Keratinocyte (primary cell): ENCODE measurements around the gene AUH. TPM values are rescaled to one million over a fixed set of nuclear protein-coding genes. Genes with fewer than 3 reads are reported as not detected.

ENCODE experiments used
- DNase-seq: peaks from one replicate; pipeline ENCODE4 v3.0.0-alpha.2; 2011; ENCODE audit warnings: low read depth, missing footprints, low spot score
- FAIRE-seq: peaks from 2 replicates; lab custom pipeline; 2011; peaks lifted over from hg19 to GRCh38; lab: Jason Lieb, UNC
- H2AFZ ChIP-seq: 2 replicates; pipeline ENCODE4 v1.6.0; 2012; ENCODE audit warnings: low read length, control low read depth, inconsistent platforms; ENCODE audit not compliant: control insufficient read depth
- H3K27ac ChIP-seq: 2 replicates; pipeline ENCODE4 v1.5.1; 2011; ENCODE audit warnings: low read length; ENCODE audit not compliant: control insufficient read depth, insufficient read depth
- H3K27me3 ChIP-seq: 3 replicates; pipeline ENCODE4 v1.6.0; 2011; ENCODE audit warnings: low read length; ENCODE audit not compliant: control insufficient read depth, insufficient read depth; ENCODE audit errors: extremely low read depth
- H3K36me3 ChIP-seq, 2 experiments: 2 replicates in 1 of 2; 3 replicates in 1 of 2; pipeline ENCODE4 v1.5.1; 2011; ENCODE audit warnings: low read length in 2 of 2, mild to moderate bottlenecking in 1 of 2; ENCODE audit not compliant: control insufficient read depth in 2 of 2, insufficient read depth in 2 of 2; ENCODE audit errors: extremely low read depth in 1 of 2
- H3K4me1 ChIP-seq: 3 replicates; pipeline ENCODE4 v1.5.1; 2011; ENCODE audit warnings: low read length; ENCODE audit not compliant: control insufficient read depth, insufficient read depth; ENCODE audit errors: extremely low read depth
- H3K4me2 ChIP-seq: 3 replicates; pipeline ENCODE4 v1.6.0; 2011; ENCODE audit warnings: low read depth, low read length; ENCODE audit not compliant: control insufficient read depth, insufficient read depth; ENCODE audit errors: extremely low read depth
- H3K4me3 ChIP-seq, 3 experiments: fragments of 200-600 bp in 1 of 3; sonication (generic) in 1 of 3; 2 replicates in 2 of 3; 3 replicates in 1 of 3; pipeline ENCODE4 v1.5.1; 2011 to 2016; ENCODE audit warnings: low read length in 3 of 3, mild to moderate bottlenecking in 3 of 3, control low read depth in 2 of 3, inconsistent platforms in 1 of 3, low read depth in 1 of 3, mixed read lengths in 1 of 3, mixed run types in 1 of 3, moderate library complexity in 1 of 3; ENCODE audit not compliant: control insufficient read depth in 2 of 3, insufficient read depth in 2 of 3; ENCODE audit errors: extremely low read depth in 1 of 3
- H3K79me2 ChIP-seq: 2 replicates; pipeline ENCODE4 v1.6.0; 2012; ENCODE audit warnings: low read length; ENCODE audit not compliant: control insufficient read depth, insufficient read depth
- H3K9ac ChIP-seq: 3 replicates; pipeline ENCODE4 v1.6.0; 2011; ENCODE audit warnings: low read length; ENCODE audit not compliant: control insufficient read depth, insufficient read depth; ENCODE audit errors: extremely low read depth
- H3K9me1 ChIP-seq: 3 replicates; pipeline ENCODE4 v1.6.0; 2011; ENCODE audit warnings: low read length; ENCODE audit not compliant: control insufficient read depth, insufficient read depth; ENCODE audit errors: extremely low read depth
- H3K9me3 ChIP-seq: 2 replicates; pipeline ENCODE4 v1.5.1; 2012; ENCODE audit warnings: low read depth, low read length; ENCODE audit not compliant: control insufficient read depth
- H4K20me1 ChIP-seq: 3 replicates; pipeline ENCODE4 v1.6.0; 2011; ENCODE audit warnings: low read length; ENCODE audit not compliant: control insufficient read depth, insufficient read depth; ENCODE audit errors: extremely low read depth
- CTCF ChIP-seq, 3 experiments: IDR thresholded peaks in 1 of 3; conservative IDR thresholded peaks in 1 of 3; optimal IDR thresholded peaks in 1 of 3; 2 replicates in 2 of 3; 3 replicates in 1 of 3; pipeline versions ENCODE3 to v1.5.1; 2011; ENCODE audit warnings: low read length in 3 of 3, mild to moderate bottlenecking in 3 of 3, moderate library complexity in 2 of 3, control low read depth in 1 of 3, inconsistent platforms in 1 of 3; ENCODE audit not compliant: insufficient read depth in 2 of 3; ENCODE audit errors: extremely low read depth in 1 of 3
- EZH2 ChIP-seq: IDR thresholded peaks from one replicate; pipeline ENCODE4 v1.6.1; 2012; ENCODE audit warnings: inconsistent platforms, mild to moderate bottlenecking, low read length, moderate library complexity
- dilution Hi-C: fragments of 300-500 bp; cut with MboI; formaldehyde crosslinking; loops from one replicate; pipeline ENCODE4 v1.7.0; 2020; ENCODE audit warnings: low sequenced_read_pairs; ENCODE audit not compliant: extremely low pct_ligation_motif_present
- polyA plus RNA-seq, 5 experiments: library from polyadenylated mRNA; depleted of rRNA in 3 of 5; stranded (reverse) in 3 of 5; stranded (forward) in 1 of 5; unstranded in 1 of 5; fragments of >200 nt; gene quantifications; 1 replicate in 1 of 5; 2 replicates in 3 of 5; 3 replicates in 1 of 5; pipeline versions ENCODE4 v1.2.1 to v1.2.3, GENCODE V29; 2011 to 2012; ENCODE audit warnings: missing spikeins in 2 of 5, low read depth in 1 of 5, low replicate concordance in 1 of 5

Gene AUH
- polyA plus RNA-seq, 1 donor (not counting 4 experiments of a cell fraction or from before 2014, with no cell fraction given): 5.5 TPM

GRCh38 chr9:91261417-91261816 is 100.3 kb downstream of the AUH start:
- H3K9me3 ChIP-seq: no peaks in the 10 kb centered on the region
- no peaks in the 10 kb centered on the region for H3K9me1 ChIP-seq
- no peak overlapping the region for H3K9ac ChIP-seq
- no peak for FAIRE-seq
- TF ChIP-seq EZH2 (no peak), CTCF (optimal IDR thresholded peaks at IDR 0.05 in 1 of 3, IDR thresholded peaks at IDR 0.05 in 1 of 3, conservative IDR thresholded peaks at IDR 0.05 in 1 of 3; ENCODE audit: extremely low read depth in 1 of 3, insufficient read depth in 2 of 3, low read length in 3 of 3) (no peak)
- dilution Hi-C loops: no loop called here
- H3K4me2 ChIP-seq: no peak overlapping the region
- no peaks in the 10 kb centered on the region for H3K27me3 ChIP-seq
- H2AFZ ChIP-seq: no peak overlapping the region
- DNase-seq: no peak
- H3K4me1 ChIP-seq: no peaks in the 10 kb centered on the region
- H3K79me2 ChIP-seq: no peaks in the 10 kb centered on the region
- H3K36me3 ChIP-seq: no peaks in the 10 kb centered on the region
- H4K20me1 ChIP-seq: no peaks in the 10 kb centered on the region
- no peak overlapping the region for H3K4me3 ChIP-seq
- H3K27ac ChIP-seq: no peak overlapping the region

- H3K9me1 ChIP-seq: no peaks in the 10 kb centered on the region
- H2AFZ ChIP-seq: no peak overlapping the region
- no peaks in the 10 kb centered on the region for H3K27me3 ChIP-seq
- H3K9me3 ChIP-seq: no peaks in the 10 kb centered on the region
- no peaks in the 10 kb centered on the region for H3K79me2 ChIP-seq
- dilution Hi-C loops: no loop called here
- no peak overlapping the region for H3K4me2 ChIP-seq
- no peak overlapping the region for H3K9ac ChIP-seq
- no peak overlapping the region for H3K27ac ChIP-seq
- no peak for TF ChIP-seq CTCF (optimal IDR thresholded peaks at IDR 0.05 in 1 of 3, IDR thresholded peaks at IDR 0.05 in 1 of 3, conservative IDR thresholded peaks at IDR 0.05 in 1 of 3; ENCODE audit: extremely low read depth in 1 of 3, insufficient read depth in 2 of 3, low read length in 3 of 3)
- no peak for TF ChIP-seq EZH2
- H3K4me3 ChIP-seq: no peak overlapping the region
- H3K36me3 ChIP-seq: no peaks in the 10 kb centered on the region
- FAIRE-seq (no peak), DNase-seq (no peak)
- no peaks in the 10 kb centered on the region for H4K20me1 ChIP-seq
- H3K4me1 ChIP-seq: peaks cover 2% of the 10 kb centered on the region
These were observed 102.6 kb downstream of the AUH start for GRCh38 chr9:91259162-91259561.
